NB4 (cell line): ENCODE results near the gene GPR21.

Source experiments
- CTCF ChIP-seq: IDR thresholded peaks from one replicate; pipeline ENCODE4 v1.5.1; 2012; ENCODE audit warnings: low read depth, low read length
- MAX ChIP-seq: IDR thresholded peaks from 2 replicates; pipeline ENCODE4 v1.6.1; 2011; ENCODE audit warnings: low read depth, low read length
- MYC ChIP-seq: IDR thresholded peaks from 2 replicates; pipeline ENCODE4 v1.6.1; 2011; ENCODE audit warnings: low read depth, low read length
- POLR2A ChIP-seq: IDR thresholded peaks from 2 replicates; pipeline ENCODE4 v1.6.1; 2011; ENCODE audit warnings: mild to moderate bottlenecking; ENCODE audit not compliant: insufficient read length; ENCODE audit errors: extremely low read depth

GRCh38 chr9:123016631-123017030 is 16.8 kb upstream of the GPR21 start:
- TF ChIP-seq CTCF (no peak), POLR2A (no peak), MAX (no peak), MYC (no peak)
